ENCODE results near the gene PRKCE. TPM values are rescaled to one million over a fixed set of nuclear protein-coding genes. Genes with fewer than 3 reads are reported as not detected.

Gene PRKCE
- total RNA-seq, 1 donor from 2014 or later, result 11.7 TPM

- intact Hi-C loops (cut with micrococcal nuclease), result loop anchor here (2.0 kb wide), 2 partner anchors 13 to 21 kb away; no protein-coding TSS in a partner anchor
- Mint-ChIP-seq H3K4me1 (ENCODE audit: low read depth) (peaks cover 22% of the 10 kb centered on the region), H3K9me3 (no peaks in the 10 kb centered on the region), H3K36me3 (ENCODE audit: low read depth) (no peaks in the 10 kb centered on the region), H3K27ac (peak overlapping the region; percentile 41), H3K4me3 (no peak overlapping the region), H3K27me3 (ENCODE audit: insufficient read depth) (no peaks in the 10 kb centered on the region)
- DNase-seq (ENCODE audit: low spot score), result no peak
Measured at GRCh38 chr2:46032161-46032813, 380.8 kb downstream of the PRKCE start.

- Mint-ChIP-seq H3K36me3 (ENCODE audit: low read depth) (no peaks in the 10 kb centered on the region), H3K4me3 (no peak overlapping the region), H3K9me3 (no peaks in the 10 kb centered on the region), H3K27me3 (ENCODE audit: insufficient read depth) (no peaks in the 10 kb centered on the region), H3K4me1 (ENCODE audit: low read depth) (peaks cover 22% of the 10 kb centered on the region), H3K27ac (peak overlapping the region; percentile 41)
- intact Hi-C loops (cut with micrococcal nuclease), result loop anchor here (2.0 kb wide), 2 partner anchors 14 to 20 kb away; no protein-coding TSS in a partner anchor
- peak; percentile 38 for DNase-seq (ENCODE audit: low spot score)
Measured at GRCh38 chr2:46032996-46033395, 381.5 kb downstream of the PRKCE start.

GRCh38 chr2:46034535-46034934 is 383.1 kb downstream of the PRKCE start:
- Mint-ChIP-seq H3K9me3 (no peaks in the 10 kb centered on the region), H3K27me3 (ENCODE audit: insufficient read depth) (no peaks in the 10 kb centered on the region), H3K4me3 (no peak overlapping the region), H3K36me3 (ENCODE audit: low read depth) (no peaks in the 10 kb centered on the region), H3K4me1 (ENCODE audit: low read depth) (peaks cover 22% of the 10 kb centered on the region), H3K27ac (no peak overlapping the region)
- no peak for DNase-seq (ENCODE audit: low spot score)
- intact Hi-C loops (cut with micrococcal nuclease), result no loop called here

- H3K27me3 Mint-ChIP-seq (ENCODE audit: insufficient read depth), result no peaks in the 10 kb centered on the region
Measured at GRCh38 chr2:46036929-46037328, 385.5 kb downstream of the PRKCE start.

GRCh38 chr2:46039543-46040303 is 388.2 kb downstream of the PRKCE start:
- H3K4me1 Mint-ChIP-seq (ENCODE audit: low read depth), result no peaks in the 10 kb centered on the region
- DNase-seq (ENCODE audit: low spot score), result no peak
- H3K36me3 Mint-ChIP-seq (ENCODE audit: low read depth), result no peaks in the 10 kb centered on the region
- no peaks in the 10 kb centered on the region for H3K9me3 Mint-ChIP-seq
- intact Hi-C loops (cut with micrococcal nuclease), result no loop called here
- no peak overlapping the region for H3K4me3 Mint-ChIP-seq
- H3K27me3 Mint-ChIP-seq (ENCODE audit: insufficient read depth), result no peaks in the 10 kb centered on the region
- no peak overlapping the region for H3K27ac Mint-ChIP-seq

More at GRCh38 chr2:46036929-46037328, 385.5 kb downstream of the PRKCE start:
- Mint-ChIP-seq H3K36me3 (ENCODE audit: low read depth) (no peaks in the 10 kb centered on the region), H3K9me3 (no peaks in the 10 kb centered on the region), H3K27ac (no peak overlapping the region), H3K4me1 (ENCODE audit: low read depth) (peaks cover 13% of the 10 kb centered on the region), H3K4me3 (no peak overlapping the region)
- intact Hi-C loops (cut with micrococcal nuclease), result no loop called here
- no peak for DNase-seq (ENCODE audit: low spot score)

GRCh38 chr2:46040563-46041155 is 389.2 kb downstream of the PRKCE start:
- DNase-seq (ENCODE audit: low spot score), result no peak
- Mint-ChIP-seq H3K27me3 (ENCODE audit: insufficient read depth) (no peaks in the 10 kb centered on the region), H3K27ac (no peak overlapping the region), H3K4me1 (ENCODE audit: low read depth) (peaks cover 3% of the 10 kb centered on the region), H3K9me3 (no peaks in the 10 kb centered on the region), H3K36me3 (ENCODE audit: low read depth) (no peaks in the 10 kb centered on the region), H3K4me3 (no peak overlapping the region)
- intact Hi-C loops (cut with micrococcal nuclease), result no loop called here

GRCh38 chr2:46041434-46041833 is 390.0 kb downstream of the PRKCE start:
- no peak for DNase-seq (ENCODE audit: low spot score)
- Mint-ChIP-seq H3K36me3 (ENCODE audit: low read depth) (no peaks in the 10 kb centered on the region), H3K4me3 (no peak overlapping the region), H3K4me1 (ENCODE audit: low read depth) (peaks cover 6% of the 10 kb centered on the region), H3K9me3 (no peaks in the 10 kb centered on the region), H3K27ac (no peak overlapping the region), H3K27me3 (ENCODE audit: insufficient read depth) (no peaks in the 10 kb centered on the region)
- intact Hi-C loops (cut with micrococcal nuclease), result no loop called here

GRCh38 chr2:46042207-46042637 is 390.7 kb downstream of the PRKCE start:
- Mint-ChIP-seq H3K27me3 (ENCODE audit: insufficient read depth) (no peaks in the 10 kb centered on the region), H3K36me3 (ENCODE audit: low read depth) (no peaks in the 10 kb centered on the region), H3K4me3 (no peak overlapping the region), H3K9me3 (no peaks in the 10 kb centered on the region), H3K4me1 (ENCODE audit: low read depth) (peaks cover 6% of the 10 kb centered on the region), H3K27ac (no peak overlapping the region)
- intact Hi-C loops (cut with micrococcal nuclease), result no loop called here
- DNase-seq (ENCODE audit: low spot score), result no peak

GRCh38 chr2:46042711-46043110 is 391.2 kb downstream of the PRKCE start:
- no peaks in the 10 kb centered on the region for H3K9me3 Mint-ChIP-seq
- H3K36me3 Mint-ChIP-seq (ENCODE audit: low read depth), result no peaks in the 10 kb centered on the region
- intact Hi-C loops (cut with micrococcal nuclease), result no loop called here
- peaks cover 6% of the 10 kb centered on the region for H3K4me1 Mint-ChIP-seq (ENCODE audit: low read depth)
- no peak overlapping the region for H3K27ac Mint-ChIP-seq
- no peaks in the 10 kb centered on the region for H3K27me3 Mint-ChIP-seq (ENCODE audit: insufficient read depth)
- no peak overlapping the region for H3K4me3 Mint-ChIP-seq
- DNase-seq (ENCODE audit: low spot score), result no peak

GRCh38 chr2:46045888-46046287 is 394.4 kb downstream of the PRKCE start:
- no peaks in the 10 kb centered on the region for H3K27me3 Mint-ChIP-seq (ENCODE audit: insufficient read depth)
- H3K36me3 Mint-ChIP-seq (ENCODE audit: low read depth), result no peaks in the 10 kb centered on the region
- intact Hi-C loops (cut with micrococcal nuclease), result no loop called here
- peaks cover 12% of the 10 kb centered on the region for H3K4me1 Mint-ChIP-seq (ENCODE audit: low read depth)
- no peak overlapping the region for H3K27ac Mint-ChIP-seq
- H3K9me3 Mint-ChIP-seq, result no peaks in the 10 kb centered on the region
- no peak overlapping the region for H3K4me3 Mint-ChIP-seq
- DNase-seq (ENCODE audit: low spot score), result no peak

GRCh38 chr2:46047290-46047689 is 395.8 kb downstream of the PRKCE start:
- Mint-ChIP-seq H3K9me3 (no peaks in the 10 kb centered on the region), H3K4me1 (ENCODE audit: low read depth) (peaks cover 20% of the 10 kb centered on the region), H3K4me3 (no peak overlapping the region), H3K27ac (no peak overlapping the region), H3K36me3 (ENCODE audit: low read depth) (no peaks in the 10 kb centered on the region), H3K27me3 (ENCODE audit: insufficient read depth) (no peaks in the 10 kb centered on the region)
- no peak for DNase-seq (ENCODE audit: low spot score)
- intact Hi-C loops (cut with micrococcal nuclease), result no loop called here

GRCh38 chr2:46048693-46049092 is 397.2 kb downstream of the PRKCE start:
- Mint-ChIP-seq H3K4me1 (ENCODE audit: low read depth) (peaks cover 26% of the 10 kb centered on the region), H3K4me3 (no peak overlapping the region), H3K36me3 (ENCODE audit: low read depth) (peaks cover 3% of the 10 kb centered on the region)

GRCh38 chr2:46050027-46050426 is 398.6 kb downstream of the PRKCE start:
- H3K27ac Mint-ChIP-seq, result no peak overlapping the region
- H3K4me1 Mint-ChIP-seq (ENCODE audit: low read depth), result peaks cover 29% of the 10 kb centered on the region
- H3K27me3 Mint-ChIP-seq (ENCODE audit: insufficient read depth), result no peaks in the 10 kb centered on the region
- no peaks in the 10 kb centered on the region for H3K9me3 Mint-ChIP-seq
- H3K36me3 Mint-ChIP-seq (ENCODE audit: low read depth), result peaks cover 3% of the 10 kb centered on the region
- H3K4me3 Mint-ChIP-seq, result no peak overlapping the region
- intact Hi-C loops (cut with micrococcal nuclease), result no loop called here
- no peak for DNase-seq (ENCODE audit: low spot score)

More at GRCh38 chr2:46048693-46049092, 397.2 kb downstream of the PRKCE start:
- intact Hi-C loops (cut with micrococcal nuclease), result no loop called here
- peak overlapping the region; percentile 9 for H3K27ac Mint-ChIP-seq
- H3K9me3 Mint-ChIP-seq, result no peaks in the 10 kb centered on the region
- no peaks in the 10 kb centered on the region for H3K27me3 Mint-ChIP-seq (ENCODE audit: insufficient read depth)
- DNase-seq (ENCODE audit: low spot score), result no peak

Measured in activated T-helper 1 cell treated with anti-CD3 and anti-CD28 coated beads, Interleukin-12 subunit alpha, Interleukin-12 subunit beta, Interleukin-2, Interleukin-4 antibody, amounts not matched to agents 30 ng/mL and 10 ng/mL and 1 ng/mL, durations not matched to agents 14 hours and 24 hours and 36 hours (primary cell).